Endothelial cell of umbilical vein (primary cell): ENCODE results near the gene GGTA1. TPM values are rescaled to one million over a fixed set of nuclear protein-coding genes. Genes with fewer than 3 reads are reported as not detected.

ENCODE experiments used
- BruUV-seq: library from RNA; stranded (reverse); fragments of 400-500 nt; replicated peaks from 2 replicates; lab custom pipeline; 2021; lab: Mats Ljungman, UMichigan
- CTCF ChIA-PET: fragments of 300-600, 350-600 bp; sonication (Branson Sonifier 250); formaldehyde crosslinking; loops from one replicate; lab custom pipeline; 2021; ENCODE audit warnings: antibody characterized with exemption, inconsistent platforms; lab: Charles Lee
- POLR2A ChIA-PET: fragments of 300-600, 350-600 bp; sonication (Branson Sonifier 250); formaldehyde crosslinking; loops from one replicate; lab custom pipeline; 2021; ENCODE audit warnings: antibody characterized with exemption, inconsistent platforms; lab: Charles Lee
- DNase-seq: peaks from one replicate; pipeline ENCODE4 v3.0.0-alpha.2; 2011; ENCODE audit warnings: low read depth, low spot score
- FAIRE-seq: peaks from 2 replicates; lab custom pipeline; 2011; peaks lifted over from hg19 to GRCh38; lab: Jason Lieb, UNC
- H2AFZ ChIP-seq: 2 replicates; pipeline ENCODE4 v1.6.0; 2012; ENCODE audit warnings: low read depth, low read length, control low read depth, inconsistent platforms
- H3K27ac ChIP-seq: 2 replicates; pipeline ENCODE4 v1.5.1; 2011; ENCODE audit warnings: low read depth, mild to moderate bottlenecking, control low read depth, low read length, moderate library complexity; ENCODE audit not compliant: insufficient read depth
- H3K27me3 ChIP-seq, 2 experiments: 2 replicates each; pipeline versions ENCODE4 v1.6.0 to v1.6.1; 2011; ENCODE audit warnings: low read length in 2 of 2, mixed read lengths in 1 of 2; ENCODE audit not compliant: control insufficient read depth in 2 of 2, insufficient read depth in 2 of 2
- H3K36me3 ChIP-seq, 2 experiments: 2 replicates in 1 of 2; 3 replicates in 1 of 2; pipeline ENCODE4 v1.5.1; 2011; ENCODE audit warnings: low read length in 2 of 2, mild to moderate bottlenecking in 1 of 2, moderate library complexity in 1 of 2; ENCODE audit not compliant: control insufficient read depth in 2 of 2, insufficient read depth in 2 of 2; ENCODE audit errors: extremely low read depth in 1 of 2
- H3K4me1 ChIP-seq: 3 replicates; pipeline ENCODE4 v1.5.1; 2011; ENCODE audit warnings: mild to moderate bottlenecking, low read length; ENCODE audit not compliant: control insufficient read depth, insufficient read depth; ENCODE audit errors: extremely low read depth
- H3K4me2 ChIP-seq: 2 replicates; pipeline ENCODE4 v1.6.1; 2011; ENCODE audit warnings: low read length, control low read depth, mixed read lengths; ENCODE audit not compliant: insufficient read depth
- H3K4me3 ChIP-seq, 3 experiments: fragments of 200-600 bp in 1 of 3; sonication (generic), shearing (Covaris generic) in 1 of 3; replicated peaks in 1 of 3; 2 replicates each; pipeline ENCODE4 v1.5.1; 2011 to 2016; ENCODE audit warnings: control low read depth in 3 of 3, low read length in 3 of 3, mild to moderate bottlenecking in 2 of 3, inconsistent platforms in 1 of 3, low read depth in 1 of 3, moderate library complexity in 1 of 3; ENCODE audit not compliant: insufficient read depth in 1 of 3
- H3K79me2 ChIP-seq: 2 replicates; pipeline ENCODE4 v1.6.0; 2012; ENCODE audit warnings: low read length, inconsistent platforms; ENCODE audit not compliant: control insufficient read depth, insufficient read depth
- H3K9ac ChIP-seq: replicated peaks from 2 replicates; pipeline ENCODE3; 2011; ENCODE audit warnings: low read length, control low read depth; ENCODE audit not compliant: insufficient read depth; ENCODE audit errors: extremely low read depth
- H3K9me1 ChIP-seq: replicated peaks from 3 replicates; pipeline ENCODE4 v1.6.0; 2011; ENCODE audit warnings: mild to moderate bottlenecking, low read length; ENCODE audit not compliant: control insufficient read depth, insufficient read depth; ENCODE audit errors: extremely low read depth
- H3K9me3 ChIP-seq: replicated peaks from 2 replicates; pipeline ENCODE4 v1.5.1; 2012; ENCODE audit warnings: low read length, inconsistent platforms; ENCODE audit not compliant: control insufficient read depth, insufficient read depth
- H4K20me1 ChIP-seq: replicated peaks from 2 replicates; pipeline ENCODE3; 2011; ENCODE audit warnings: mild to moderate bottlenecking, low read length; ENCODE audit not compliant: control insufficient read depth, insufficient read depth; ENCODE audit errors: extremely low read depth
- EZH2 ChIP-seq: IDR thresholded peaks from 2 replicates; pipeline ENCODE4 v1.6.1; 2012; ENCODE audit warnings: borderline replicate concordance, low read depth, mild to moderate bottlenecking, moderate library complexity, low read length, inconsistent platforms; ENCODE audit not compliant: severe bottlenecking
- FOS ChIP-seq: IDR thresholded peaks from 2 replicates; pipeline ENCODE4 v1.6.1; 2011; ENCODE audit warnings: mild to moderate bottlenecking, low read length, moderate library complexity, borderline replicate concordance; ENCODE audit not compliant: insufficient read depth
- GATA2 ChIP-seq: IDR thresholded peaks from 2 replicates; pipeline ENCODE4 v1.7.0; 2011; ENCODE audit warnings: low read depth, mild to moderate bottlenecking, moderate library complexity, mixed read lengths, low read length; ENCODE audit not compliant: insufficient read length, insufficient read depth
- JUN ChIP-seq: IDR thresholded peaks from 2 replicates; pipeline ENCODE4 v1.6.1; 2011; ENCODE audit warnings: borderline replicate concordance, low read depth; ENCODE audit not compliant: insufficient read length, insufficient read depth
- MYC ChIP-seq: IDR thresholded peaks from one replicate; pipeline ENCODE4 v1.6.1; 2011; ENCODE audit warnings: mild to moderate bottlenecking, low read depth, low read length
- POLR2A ChIP-seq: IDR thresholded peaks from 2 replicates; pipeline ENCODE4 v1.6.1; 2012; ENCODE audit warnings: low read depth, mild to moderate bottlenecking, control low read depth, low read length
- POLR2AphosphoS5 ChIP-seq: IDR thresholded peaks from 2 replicates; pipeline ENCODE4 v1.6.1; 2012; ENCODE audit warnings: low read depth, mild to moderate bottlenecking, control low read depth, low read length, moderate library complexity; ENCODE audit not compliant: insufficient read depth
- dilution Hi-C: fragments of 300-500 bp; cut with MboI; formaldehyde crosslinking; loops from one replicate; pipeline ENCODE4 v1.15.0; 2019; ENCODE audit warnings: low sequenced_read_pairs; ENCODE audit not compliant: extremely low pct_ligation_motif_present
- intact Hi-C: fragments of 100-400 bp; cut with micrococcal nuclease; formaldehyde crosslinking; loops from one replicate; pipeline ENCODE4 v1.10.0; 2022
- polyA plus RNA-seq, 4 experiments: library from polyadenylated mRNA; depleted of rRNA in 3 of 4; stranded (reverse) in 3 of 4; unstranded in 1 of 4; fragments of >200 nt; gene quantifications; 2 replicates each; pipeline versions ENCODE4 v1.2.1 to v1.2.3, GENCODE V29; 2011 to 2012; ENCODE audit warnings: missing spikeins in 1 of 4
- total RNA-seq: library from RNA; stranded (reverse); gene quantifications from 2 replicates; pipeline ENCODE4 v1.2.3, GENCODE V29; 2021
- TF ChIP-seq, protein P1 (sequence below): IDR thresholded peaks from 2 replicates; pipeline ENCODE4 v1.6.1; 2011; ENCODE audit not compliant: insufficient read depth, insufficient read length
- TF ChIP-seq, protein P2 (sequence below), 2 donors: IDR thresholded peaks; 1 replicate in 1 of 2; 2 replicates in 1 of 2; pipeline ENCODE4 v1.5.1; 2011; ENCODE audit warnings: low read length in 2 of 2, mild to moderate bottlenecking in 2 of 2, moderate library complexity in 2 of 2, control low read depth in 1 of 2, inconsistent platforms in 1 of 2, low read depth in 1 of 2; ENCODE audit not compliant: insufficient read depth in 1 of 2; ENCODE audit errors: extremely low read depth in 1 of 2

Gene GGTA1
- total and polyA plus RNA-seq, 2 donors (not counting 3 experiments of a cell fraction or from before 2014, with no cell fraction given) = not detected

DNA sequence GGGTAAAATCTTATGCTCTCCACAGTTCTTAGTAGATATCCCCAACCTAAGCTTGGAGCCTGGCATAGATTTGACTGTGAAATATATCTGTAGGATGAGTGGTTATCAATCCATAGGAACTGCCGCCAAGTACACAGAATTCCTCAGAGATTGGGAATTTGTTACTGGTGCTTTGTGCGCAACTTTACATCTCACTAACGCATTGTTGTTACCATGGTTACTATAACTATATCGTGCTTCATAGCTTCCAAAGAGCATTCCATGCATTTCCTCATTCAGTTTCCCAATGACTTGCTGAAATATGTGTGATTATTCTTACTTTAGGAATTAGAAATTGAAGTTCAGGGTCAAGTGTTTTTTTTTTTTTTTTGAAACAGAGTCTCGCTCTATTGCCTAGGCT, 9.5 kb upstream of the GGTA1 start:
- no TSS peak for BruUV-seq
- intact Hi-C loops = no loop called here
- Histone ChIP-seq H3K9me3 (no peaks in the 10 kb centered on the region), H4K20me1 (no peaks in the 10 kb centered on the region), H3K4me2 (no peak overlapping the region), H3K9ac (no peak overlapping the region), H3K79me2 (no peaks in the 10 kb centered on the region), H3K4me3 (no peak overlapping the region), H2AFZ (no peak overlapping the region), H3K27me3 (peaks cover 3 to 7% of the 10 kb centered on the region in 2 experiments), H3K9me1 (no peaks in the 10 kb centered on the region), H3K4me1 (no peaks in the 10 kb centered on the region), H3K27ac (no peak overlapping the region), H3K36me3 (no peaks in the 10 kb centered on the region)
- POLR2A ChIA-PET = no interaction called here
- CTCF ChIA-PET = interaction anchor here (0.7 kb wide), 1 partner anchor 203 kb away, joined by 3 read pairs; no protein-coding TSS in a partner anchor
- dilution Hi-C loops = no loop called here
- FAIRE-seq (no peak), DNase-seq (no peak)
- TF ChIP-seq MYC (no peak), JUN (no peak), POLR2AphosphoS5 (no peak), GATA2 (no peak), EZH2 (no peak), POLR2A (no peak), FOS (no peak)
- TF ChIP-seq, protein P1, sequence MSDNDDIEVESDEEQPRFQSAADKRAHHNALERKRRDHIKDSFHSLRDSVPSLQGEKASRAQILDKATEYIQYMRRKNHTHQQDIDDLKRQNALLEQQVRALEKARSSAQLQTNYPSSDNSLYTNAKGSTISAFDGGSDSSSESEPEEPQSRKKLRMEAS = no peak
- TF ChIP-seq, protein P2, sequence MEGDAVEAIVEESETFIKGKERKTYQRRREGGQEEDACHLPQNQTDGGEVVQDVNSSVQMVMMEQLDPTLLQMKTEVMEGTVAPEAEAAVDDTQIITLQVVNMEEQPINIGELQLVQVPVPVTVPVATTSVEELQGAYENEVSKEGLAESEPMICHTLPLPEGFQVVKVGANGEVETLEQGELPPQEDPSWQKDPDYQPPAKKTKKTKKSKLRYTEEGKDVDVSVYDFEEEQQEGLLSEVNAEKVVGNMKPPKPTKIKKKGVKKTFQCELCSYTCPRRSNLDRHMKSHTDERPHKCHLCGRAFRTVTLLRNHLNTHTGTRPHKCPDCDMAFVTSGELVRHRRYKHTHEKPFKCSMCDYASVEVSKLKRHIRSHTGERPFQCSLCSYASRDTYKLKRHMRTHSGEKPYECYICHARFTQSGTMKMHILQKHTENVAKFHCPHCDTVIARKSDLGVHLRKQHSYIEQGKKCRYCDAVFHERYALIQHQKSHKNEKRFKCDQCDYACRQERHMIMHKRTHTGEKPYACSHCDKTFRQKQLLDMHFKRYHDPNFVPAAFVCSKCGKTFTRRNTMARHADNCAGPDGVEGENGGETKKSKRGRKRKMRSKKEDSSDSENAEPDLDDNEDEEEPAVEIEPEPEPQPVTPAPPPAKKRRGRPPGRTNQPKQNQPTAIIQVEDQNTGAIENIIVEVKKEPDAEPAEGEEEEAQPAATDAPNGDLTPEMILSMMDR (IDR thresholded peaks at IDR 0.05; ENCODE audit: extremely low read depth in 1 of 2, insufficient read depth in 1 of 2, low read depth in 1 of 2, low read length in 2 of 2) = no peak
